HG02642 (cell line): Measurements from ENCODE around the gene EVC2.
"Not testable (repeated sequence)": the region's sequence is repeated elsewhere in the genome, so short reads cannot be mapped to it uniquely, and the experiment has no call there.

Experiments
- ATAC-seq: cut with Tn5 transposase; IDR thresholded peaks from one replicate; pipeline ENCODE4 v1.9.1; 2021; ENCODE audit warnings: mild to moderate bottlenecking; ENCODE audit not compliant: unreplicated experiment, poor library complexity

Gene EVC2

DNA sequence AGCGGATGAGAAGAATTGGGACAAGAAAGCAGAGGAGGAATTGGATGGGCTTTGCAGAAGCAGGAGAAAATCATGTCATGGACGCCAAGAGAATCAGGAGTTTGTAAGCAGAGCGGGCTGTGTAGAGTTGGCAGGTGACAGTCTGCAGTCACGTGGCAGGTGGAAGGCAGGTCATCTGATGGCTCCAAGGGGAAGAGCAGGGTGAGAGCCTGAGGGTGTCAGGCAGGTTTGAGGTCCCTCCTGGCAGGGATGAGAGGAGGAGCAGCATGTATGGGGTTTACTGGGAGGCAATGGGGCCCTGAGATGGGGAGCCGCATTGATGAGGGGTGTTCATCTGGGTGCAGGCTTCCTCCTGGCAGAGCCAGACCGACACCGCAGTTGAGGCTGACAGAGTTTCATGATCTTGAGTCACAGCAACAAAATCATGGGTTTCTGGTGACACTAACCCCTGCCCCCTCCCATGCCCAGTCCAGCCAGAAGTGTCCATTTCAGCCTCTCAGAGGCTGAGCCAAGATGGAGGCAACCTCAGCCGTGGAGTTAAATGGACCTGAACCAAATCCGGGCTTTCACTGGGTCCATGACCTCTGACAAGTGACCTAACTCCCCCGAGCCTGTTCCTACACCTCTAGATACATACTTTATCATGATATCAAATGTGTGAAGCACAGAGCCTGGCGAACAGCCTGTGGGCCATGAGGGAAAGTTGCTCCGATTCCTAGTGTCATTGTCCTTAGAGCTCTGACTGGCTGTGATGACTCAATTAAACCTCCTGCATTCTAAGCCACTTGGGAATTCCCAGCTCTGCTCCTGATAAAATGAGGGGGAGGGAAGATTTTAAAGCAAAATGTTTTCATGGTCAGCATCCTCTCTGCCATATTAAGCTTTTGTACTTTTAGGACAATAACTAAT lies 38.7 kb upstream of the EVC2 start:
- no peak for ATAC-seq

DNA sequence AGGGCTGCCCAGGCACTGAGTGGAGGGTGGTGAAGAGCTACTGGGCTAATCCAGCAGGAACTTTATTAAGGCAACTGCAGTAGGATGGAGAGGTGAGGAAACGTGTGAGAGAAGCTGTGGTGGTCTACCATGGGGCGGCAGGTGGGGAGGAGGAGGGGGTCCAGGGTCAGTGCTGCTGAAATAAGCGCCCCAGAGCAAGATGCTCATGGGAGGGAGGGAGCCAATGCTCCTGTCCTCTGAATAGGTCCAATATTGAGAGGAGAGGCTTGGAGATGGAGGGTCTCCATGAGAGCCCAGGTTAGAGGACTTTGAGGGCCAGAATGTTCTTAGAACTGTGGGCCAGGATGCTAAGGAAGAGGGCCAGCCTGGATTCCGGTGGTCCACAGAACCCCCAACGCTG lies 37.9 kb upstream of the EVC2 start:
- ATAC-seq = no peak

- no peak for ATAC-seq
Observed at GRCh38 chr4:5742968-5743367, 34.6 kb upstream of the EVC2 start.

GRCh38 chr4:5742388-5742787 lies 34.0 kb upstream of the EVC2 start:
- no peak for ATAC-seq

DNA sequence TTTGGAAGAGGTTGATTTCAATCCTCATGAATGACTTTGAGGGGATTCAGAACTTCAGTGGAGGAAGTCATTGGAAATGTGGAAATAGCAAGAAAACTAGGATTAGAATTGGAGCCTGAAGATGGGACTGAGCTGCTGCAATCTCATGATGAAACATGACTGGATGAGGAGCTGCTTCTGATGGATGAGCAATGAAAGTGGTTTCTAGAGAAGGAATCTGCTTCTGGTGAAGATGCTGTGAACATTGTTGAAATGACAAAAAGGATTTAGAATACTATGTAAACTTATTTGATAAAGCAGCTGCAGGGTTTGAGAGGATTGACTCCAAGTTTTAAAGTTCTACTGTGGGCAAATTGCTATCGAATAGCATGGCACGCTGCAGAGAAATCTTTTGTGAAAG lies 29.7 kb upstream of the EVC2 start:
- no peak for ATAC-seq

DNA sequence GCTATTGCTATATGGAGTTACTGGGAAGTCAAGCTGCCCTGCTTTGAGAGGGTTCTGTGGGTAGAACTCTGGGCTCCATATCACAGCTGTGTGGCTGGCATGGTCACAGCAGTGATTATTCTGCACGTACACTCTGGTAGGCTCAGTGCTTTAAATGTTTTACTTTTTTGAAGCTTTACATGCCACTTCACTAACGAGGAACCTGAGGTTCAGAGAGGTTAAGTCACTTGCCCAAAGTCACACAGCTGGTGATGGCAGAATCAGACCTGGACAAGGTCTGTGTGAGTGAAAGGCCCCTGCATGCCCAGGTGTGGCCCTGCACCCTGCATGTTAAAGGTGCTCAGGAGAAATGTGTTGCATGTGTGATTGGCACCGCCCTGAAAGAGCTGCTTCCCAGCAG lies 27.1 kb upstream of the EVC2 start:
- no peak for ATAC-seq

DNA sequence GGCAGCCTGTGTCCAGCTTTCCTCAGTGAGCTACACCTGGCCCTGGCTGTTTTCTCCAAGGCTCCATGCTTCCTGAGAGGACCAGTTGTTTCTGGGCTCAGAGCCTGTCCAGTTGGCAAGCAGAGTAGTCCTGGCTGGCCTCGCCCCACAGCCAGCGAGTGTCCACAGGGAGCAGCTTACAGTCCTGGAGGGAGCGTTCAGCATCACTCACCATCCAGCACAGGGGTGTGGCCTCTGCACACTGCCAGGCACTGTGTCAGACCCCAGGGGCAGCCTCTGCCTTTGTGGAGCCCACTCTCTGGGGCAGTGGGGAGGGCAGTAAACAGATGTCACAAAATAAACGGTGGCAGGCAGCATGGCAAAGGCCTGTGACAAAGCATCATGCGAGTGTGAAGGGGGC lies 26.5 kb upstream of the EVC2 start:
- ATAC-seq = no peak

GRCh38 chr4:5732158-5732557 lies 23.8 kb upstream of the EVC2 start:
- ATAC-seq = no peak

DNA sequence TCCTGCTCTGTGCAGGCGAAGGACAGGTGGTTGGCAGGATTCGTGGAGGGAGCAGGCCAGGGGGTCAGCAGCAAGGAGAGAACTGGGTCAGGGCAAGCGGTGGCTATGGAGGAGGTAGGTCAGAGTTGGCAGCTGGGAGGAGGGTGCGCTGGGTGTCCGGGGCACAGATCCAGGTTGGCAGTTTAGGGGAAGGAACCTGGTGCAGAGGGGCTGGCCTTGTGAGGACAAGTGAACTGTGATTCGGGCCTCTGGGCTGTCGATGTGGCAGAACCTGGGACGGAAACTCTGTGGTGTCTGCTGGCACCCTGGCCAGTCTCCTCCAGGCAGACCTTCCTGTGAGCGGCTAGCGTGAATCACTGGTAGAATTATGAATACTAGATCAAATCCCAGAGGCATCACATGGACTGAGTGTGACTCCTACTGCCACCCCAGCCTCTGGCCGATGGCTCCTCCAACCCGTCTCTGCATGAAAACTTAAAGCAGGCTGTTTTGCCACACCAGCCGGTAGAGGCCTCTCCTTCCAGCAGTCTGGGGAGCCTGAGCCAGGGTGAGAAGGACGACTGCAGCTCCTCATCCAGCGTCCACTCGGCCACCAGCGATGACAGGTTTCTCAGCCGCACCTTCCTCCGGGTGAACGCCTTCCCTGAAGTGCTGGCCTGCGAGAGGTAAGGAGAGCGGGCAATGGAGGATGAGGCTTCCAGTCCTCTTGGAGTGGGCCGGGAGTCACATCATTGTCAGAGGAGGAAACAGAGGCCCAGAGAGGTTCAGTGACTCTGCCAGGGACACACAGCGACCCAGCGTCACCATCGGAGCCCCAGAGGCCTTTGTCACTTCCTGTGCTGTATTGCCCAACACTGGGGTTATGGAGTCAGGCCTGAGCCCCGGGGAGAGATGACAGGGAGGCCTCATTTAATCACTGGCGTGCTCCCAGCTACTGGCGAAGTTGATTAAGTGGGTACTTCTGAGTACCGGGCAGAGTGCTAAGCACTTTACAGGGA lies 22.9 kb upstream of the EVC2 start:
- no peak for ATAC-seq

DNA sequence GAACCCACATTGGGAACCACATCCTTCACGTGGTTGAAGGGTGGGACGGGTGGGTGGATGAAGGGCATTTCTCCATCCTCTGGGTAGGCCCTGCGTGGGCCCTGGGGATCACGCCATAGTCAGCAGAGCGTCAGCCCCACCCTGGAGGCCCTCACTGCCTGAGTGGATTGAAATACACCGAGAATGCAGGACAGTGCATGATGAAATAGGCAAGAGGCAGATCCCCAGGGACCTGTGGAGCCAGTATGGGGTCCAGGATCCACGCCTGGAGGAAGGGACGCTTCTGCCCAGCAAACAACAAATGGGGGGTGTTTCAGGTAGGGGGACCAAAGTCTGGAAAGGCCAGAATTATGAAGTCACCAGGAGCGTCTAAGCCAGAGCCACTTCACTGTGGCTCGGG lies 22.1 kb upstream of the EVC2 start:
- ATAC-seq = no peak

DNA sequence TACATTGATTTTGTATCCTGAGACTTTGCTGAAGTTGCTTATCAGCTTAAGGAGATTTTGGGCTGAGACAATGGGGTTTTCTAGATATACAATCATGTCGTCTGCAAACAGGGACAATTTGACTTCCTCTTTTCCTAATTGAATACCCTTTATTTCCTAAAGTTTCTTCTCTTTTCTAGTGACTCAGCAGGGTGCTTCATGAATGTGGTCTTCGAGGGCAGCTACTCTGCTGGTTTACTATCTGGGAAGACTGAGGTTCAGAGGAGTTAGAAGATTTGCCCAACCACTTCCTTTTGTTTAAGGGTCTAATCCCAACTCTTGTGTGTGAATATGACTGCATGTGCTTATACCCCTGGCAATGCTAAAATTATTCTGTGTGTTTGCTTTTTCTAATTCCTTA lies 20.1 kb upstream of the EVC2 start:
- not testable (repeated sequence) for ATAC-seq

DNA sequence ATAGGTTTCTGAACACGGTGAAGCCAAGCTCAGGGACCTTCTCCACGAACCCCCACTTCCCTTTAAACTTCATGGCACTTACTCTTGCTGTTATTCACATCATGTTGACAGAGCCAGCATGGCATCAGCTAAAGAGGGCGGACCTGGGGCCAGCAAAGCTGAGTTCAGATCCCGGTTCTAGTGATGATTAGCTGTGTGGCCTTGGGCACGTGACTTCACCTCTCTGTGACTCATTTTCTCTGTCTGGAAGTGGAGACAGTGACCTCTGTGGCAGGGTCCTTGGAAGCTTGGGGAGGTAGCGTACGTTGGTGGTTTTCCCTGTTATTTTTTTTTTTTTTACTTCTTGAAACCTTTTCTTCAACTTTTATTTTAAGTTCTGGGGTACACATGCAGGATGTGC lies 16.0 kb upstream of the EVC2 start:
- no peak for ATAC-seq

DNA sequence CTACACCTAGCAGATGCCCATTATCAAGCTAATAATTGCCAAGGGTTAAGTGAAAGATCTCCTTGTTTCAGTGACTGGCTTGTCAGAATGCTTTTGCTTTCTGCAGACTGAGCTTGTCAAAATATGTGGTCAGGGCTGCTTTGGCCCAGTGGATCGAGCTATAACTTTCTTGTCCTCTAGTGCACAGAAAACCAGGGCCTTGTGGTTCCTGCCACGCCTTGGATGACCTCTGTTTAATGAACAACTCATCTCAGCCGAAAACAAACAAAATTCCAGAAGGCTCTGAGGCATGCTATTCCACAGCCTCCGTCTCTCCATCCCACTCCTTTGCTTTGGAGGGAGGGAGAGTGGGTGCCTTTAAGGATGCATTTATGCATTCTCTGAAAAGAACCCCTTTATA lies 14.0 kb upstream of the EVC2 start:
- no peak for ATAC-seq

GRCh38 chr4:5721923-5722322 lies 13.6 kb upstream of the EVC2 start:
- no peak for ATAC-seq

DNA sequence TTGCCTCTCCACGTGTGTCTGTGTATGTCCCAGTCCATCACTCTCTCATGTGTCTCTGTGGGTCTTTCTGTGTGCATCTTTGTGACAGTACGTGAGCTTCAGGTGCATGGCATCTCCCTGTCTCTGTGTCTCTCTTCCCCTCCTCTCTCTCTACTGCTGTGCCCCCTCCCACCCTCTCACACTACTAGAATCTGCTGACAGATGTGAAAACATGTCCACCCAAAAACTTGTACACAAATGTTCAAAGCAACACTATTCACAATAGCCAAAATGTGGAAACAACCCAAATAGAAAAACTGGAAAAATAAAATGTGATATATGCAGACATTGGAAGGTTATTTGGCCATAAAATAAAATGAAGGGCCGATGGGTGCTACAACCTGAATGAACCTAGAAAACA lies 12.6 kb upstream of the EVC2 start:
- ATAC-seq = no peak

- no peak for ATAC-seq
Observed at GRCh38 chr4:5720157-5720850, 11.9 kb upstream of the EVC2 start.

DNA sequence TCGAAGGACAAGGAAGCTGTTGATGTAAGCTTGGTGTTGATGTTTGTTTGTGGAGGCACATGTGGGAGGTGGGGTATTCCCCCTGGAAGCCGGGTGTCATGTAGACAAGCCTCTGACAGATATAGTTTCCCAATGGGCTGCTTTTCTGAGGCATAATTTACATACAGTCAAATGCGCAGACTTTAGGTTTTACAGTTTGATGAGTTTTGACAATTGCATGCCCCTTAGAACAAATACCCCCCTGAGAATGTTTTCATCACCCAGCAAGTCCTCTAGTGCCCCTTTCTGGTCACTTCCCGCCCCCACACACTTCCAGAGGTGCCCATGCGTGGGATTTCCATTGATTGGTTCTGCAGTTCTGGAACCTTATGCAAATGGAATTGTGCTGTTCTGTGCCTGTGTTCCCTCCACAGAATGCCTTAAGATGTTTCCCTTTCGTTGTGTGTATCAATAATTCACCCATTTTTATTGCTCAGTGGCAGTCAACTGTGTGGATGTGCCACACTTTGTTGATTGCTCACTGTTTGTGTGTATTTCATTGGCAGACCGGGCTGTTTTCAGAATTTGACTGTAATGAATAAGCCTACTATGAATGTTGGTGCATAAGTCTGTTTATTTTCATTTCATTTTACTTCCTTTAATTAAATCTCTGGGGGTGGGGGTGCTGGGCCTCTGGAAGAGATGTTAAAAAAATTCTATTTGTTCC lies 11.1 kb upstream of the EVC2 start:
- ATAC-seq = peak; percentile 57

DNA sequence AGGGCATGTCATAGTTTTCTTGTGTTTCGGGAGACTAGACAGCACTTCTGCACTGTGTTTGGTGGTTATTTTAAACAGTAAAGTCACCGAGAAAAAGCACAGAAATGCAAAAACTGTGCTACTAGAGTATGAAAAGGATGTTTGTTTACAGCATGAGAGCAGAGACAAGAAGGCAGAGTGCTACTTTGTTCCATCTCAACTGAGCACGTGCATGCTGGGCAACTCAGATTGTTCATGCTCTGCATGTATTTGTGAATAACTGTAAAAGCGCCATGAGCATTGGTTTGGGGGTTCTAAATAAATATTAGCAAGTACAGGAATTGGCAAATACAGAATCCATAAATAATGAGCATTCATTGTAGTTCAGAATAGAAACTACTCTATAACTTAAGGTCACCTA lies 10.1 kb upstream of the EVC2 start:
- ATAC-seq = no peak

DNA sequence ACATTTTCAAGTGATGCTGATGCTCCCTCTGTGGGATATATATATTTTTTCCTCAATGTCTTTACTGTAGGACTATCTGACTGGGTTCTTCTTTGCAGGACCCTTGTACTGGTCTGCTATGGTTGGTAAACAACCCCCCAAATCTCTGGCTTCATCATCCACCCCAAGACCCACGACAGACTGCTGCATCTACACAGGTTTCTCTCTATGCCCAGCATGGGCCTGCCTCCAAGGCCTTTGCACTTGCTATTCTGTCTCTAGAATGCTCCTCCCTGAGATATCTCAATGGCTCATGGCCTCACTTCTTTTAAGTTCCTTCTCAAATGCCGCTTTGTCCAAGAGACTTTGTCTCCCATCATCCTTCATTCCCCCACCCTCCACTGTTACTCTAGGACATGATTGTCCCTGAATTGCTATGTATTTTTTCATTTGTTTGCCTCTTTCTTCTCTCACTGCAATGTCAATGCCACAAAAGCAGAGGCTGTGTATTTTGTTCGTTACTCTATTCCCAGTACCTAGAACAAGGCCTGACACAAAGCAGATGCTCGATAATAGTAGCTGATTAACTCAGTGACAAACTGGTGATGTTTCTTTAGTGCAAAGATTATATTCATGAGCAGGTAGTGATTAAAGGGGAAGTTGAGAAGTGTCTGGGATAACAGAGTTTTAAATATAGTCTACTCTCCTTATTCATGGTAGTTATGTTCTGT lies 9.2 kb upstream of the EVC2 start:
- ATAC-seq = no peak
